OCI-LY1 (cell line): ENCODE results near the gene AGTPBP1.

Experiments
- EZH2 ChIP-seq: fragments of 200-600 bp; sonication (generic), shearing (Covaris generic); IDR thresholded peaks from 2 replicates; pipeline ENCODE4 v1.8.0; 2017; ENCODE audit warnings: borderline replicate concordance, mixed run types, mild to moderate bottlenecking, antibody characterized with exemption, low read length, moderate library complexity, mixed read lengths
- TF ChIP-seq, protein P1 (sequence below): fragments of 200-600 bp; sonication (generic), shearing (Covaris generic); IDR thresholded peaks from 2 replicates; pipeline ENCODE4 v1.5.1; 2017; ENCODE audit warnings: mild to moderate bottlenecking, antibody characterized with exemption, low read length, moderate library complexity, mixed read lengths

DNA sequence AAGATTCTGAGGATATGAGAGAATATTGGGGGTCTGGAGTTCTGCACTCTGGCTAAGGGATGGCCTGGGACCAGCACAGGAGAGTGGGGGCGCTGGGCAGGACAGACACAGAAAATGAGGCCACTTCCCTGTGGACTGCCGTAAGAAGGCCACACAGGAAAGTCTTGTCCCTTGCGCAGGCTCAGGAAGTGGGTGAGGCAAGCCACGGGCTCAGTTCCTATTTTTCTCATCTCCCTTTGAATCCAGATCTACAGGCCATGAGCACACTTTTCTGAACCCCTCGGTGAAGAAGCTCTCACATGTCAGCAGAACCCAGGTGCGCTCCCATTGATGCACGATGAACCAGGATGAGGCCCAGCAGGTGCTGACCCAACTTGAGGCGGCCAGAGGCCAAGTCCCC, 207.4 kb downstream of the AGTPBP1 start:
- TF ChIP-seq, protein P1, sequence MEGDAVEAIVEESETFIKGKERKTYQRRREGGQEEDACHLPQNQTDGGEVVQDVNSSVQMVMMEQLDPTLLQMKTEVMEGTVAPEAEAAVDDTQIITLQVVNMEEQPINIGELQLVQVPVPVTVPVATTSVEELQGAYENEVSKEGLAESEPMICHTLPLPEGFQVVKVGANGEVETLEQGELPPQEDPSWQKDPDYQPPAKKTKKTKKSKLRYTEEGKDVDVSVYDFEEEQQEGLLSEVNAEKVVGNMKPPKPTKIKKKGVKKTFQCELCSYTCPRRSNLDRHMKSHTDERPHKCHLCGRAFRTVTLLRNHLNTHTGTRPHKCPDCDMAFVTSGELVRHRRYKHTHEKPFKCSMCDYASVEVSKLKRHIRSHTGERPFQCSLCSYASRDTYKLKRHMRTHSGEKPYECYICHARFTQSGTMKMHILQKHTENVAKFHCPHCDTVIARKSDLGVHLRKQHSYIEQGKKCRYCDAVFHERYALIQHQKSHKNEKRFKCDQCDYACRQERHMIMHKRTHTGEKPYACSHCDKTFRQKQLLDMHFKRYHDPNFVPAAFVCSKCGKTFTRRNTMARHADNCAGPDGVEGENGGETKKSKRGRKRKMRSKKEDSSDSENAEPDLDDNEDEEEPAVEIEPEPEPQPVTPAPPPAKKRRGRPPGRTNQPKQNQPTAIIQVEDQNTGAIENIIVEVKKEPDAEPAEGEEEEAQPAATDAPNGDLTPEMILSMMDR, result no peak
- TF ChIP-seq EZH2, result no peak
